Neuronal stem cell (in vitro differentiated cells): ENCODE results near the gene UBAC1.

Experiments
- DNase-seq: peaks from one replicate; pipeline ENCODE4 v3.0.0-alpha.2; 2013; ENCODE audit warnings: low spot score
- H2AFZ ChIP-seq: one replicate; pipeline ENCODE4 v1.6.1; 2013; ENCODE audit warnings: mild to moderate bottlenecking, low read length, inconsistent platforms
- H2AK5ac ChIP-seq: 2 replicates; pipeline ENCODE4 v1.6.1; 2013; ENCODE audit warnings: low read depth, mild to moderate bottlenecking, inconsistent platforms, low read length, moderate library complexity, mixed read lengths
- H2BK120ac ChIP-seq: 2 replicates; pipeline ENCODE4 v1.6.1; 2013; ENCODE audit warnings: low read depth, mild to moderate bottlenecking, inconsistent platforms, low read length, moderate library complexity, mixed read lengths
- H2BK12ac ChIP-seq: one replicate; pipeline ENCODE4 v1.6.1; 2013; ENCODE audit warnings: low read length, inconsistent platforms
- H2BK15ac ChIP-seq: 2 replicates; pipeline ENCODE4 v1.6.1; 2013; ENCODE audit warnings: mild to moderate bottlenecking, low read length, inconsistent platforms, mixed read lengths
- H2BK5ac ChIP-seq: one replicate; pipeline ENCODE4 v1.6.1; 2013; ENCODE audit warnings: inconsistent platforms, mild to moderate bottlenecking, low read length, moderate library complexity
- H3K14ac ChIP-seq: one replicate; pipeline ENCODE4 v1.6.1; 2013; ENCODE audit warnings: low read length, inconsistent platforms
- H3K18ac ChIP-seq: 2 replicates; pipeline ENCODE4 v1.6.1; 2013; ENCODE audit warnings: low read length, inconsistent platforms
- H3K23ac ChIP-seq: 2 replicates; pipeline ENCODE4 v1.6.1; 2013; ENCODE audit warnings: low read depth, mild to moderate bottlenecking, mixed read lengths, low read length, inconsistent platforms; ENCODE audit not compliant: poor library complexity
- H3K27ac ChIP-seq: replicated peaks from 3 replicates; pipeline ENCODE4 v1.5.1; 2013; ENCODE audit warnings: low read length, inconsistent platforms
- H3K27me3 ChIP-seq, 3 experiments: 2 replicates each; pipeline ENCODE4 v1.6.1; 2013; ENCODE audit warnings: low read length in 3 of 3, mild to moderate bottlenecking in 2 of 3, inconsistent platforms in 1 of 3, low read depth in 1 of 3, mixed read lengths in 1 of 3, moderate library complexity in 1 of 3; ENCODE audit not compliant: control insufficient read depth in 3 of 3, insufficient read depth in 3 of 3
- H3K36me3 ChIP-seq, 2 donors: replicated peaks in 1 of 2; 2 replicates each; pipeline ENCODE4 v1.6.1; 2013; ENCODE audit warnings: low read length in 2 of 2; ENCODE audit not compliant: control insufficient read depth in 2 of 2, insufficient read depth in 2 of 2
- H3K4ac ChIP-seq: 2 replicates; pipeline ENCODE4 v1.6.1; 2013; ENCODE audit warnings: inconsistent platforms, mild to moderate bottlenecking, low read length, moderate library complexity
- H3K4me1 ChIP-seq, 2 donors: 1 replicate in 1 of 2; 2 replicates in 1 of 2; pipeline ENCODE4 v1.6.1; 2013; ENCODE audit warnings: low read length in 2 of 2, low read depth in 1 of 2; ENCODE audit not compliant: control insufficient read depth in 2 of 2, insufficient read depth in 1 of 2
- H3K4me2 ChIP-seq: one replicate; pipeline ENCODE4 v1.6.1; 2013; ENCODE audit warnings: mild to moderate bottlenecking, low read length, inconsistent platforms; ENCODE audit not compliant: insufficient read depth, poor library complexity, severe bottlenecking
- H3K4me3 ChIP-seq, 2 donors: 2 replicates each; pipeline ENCODE4 v1.5.1; 2013; ENCODE audit warnings: low read length in 2 of 2, mild to moderate bottlenecking in 2 of 2, inconsistent platforms in 1 of 2, moderate library complexity in 1 of 2
- H3K79me1 ChIP-seq: one replicate; pipeline ENCODE4 v1.6.1; 2013; ENCODE audit warnings: low read depth, mild to moderate bottlenecking, inconsistent platforms, low read length, moderate library complexity
- H3K9ac ChIP-seq: one replicate; pipeline ENCODE4 v1.6.1; 2013; ENCODE audit warnings: mild to moderate bottlenecking, low read depth, low read length, inconsistent platforms; ENCODE audit not compliant: poor library complexity
- H3K9me3 ChIP-seq, 2 donors: replicated peaks in 1 of 2; 2 replicates each; pipeline versions ENCODE3 to v1.6.1; 2013; ENCODE audit warnings: low read length in 2 of 2, mild to moderate bottlenecking in 2 of 2, inconsistent platforms in 1 of 2, low read depth in 1 of 2, mixed read lengths in 1 of 2, moderate library complexity in 1 of 2; ENCODE audit not compliant: control insufficient read depth in 2 of 2, insufficient read depth in 1 of 2
- H4K8ac ChIP-seq: one replicate; pipeline ENCODE4 v1.6.1; 2013; ENCODE audit warnings: low read depth, mild to moderate bottlenecking, inconsistent platforms, low read length, moderate library complexity
- H4K91ac ChIP-seq: one replicate; pipeline ENCODE4 v1.6.1; 2013; ENCODE audit warnings: low read length, low read depth, mild to moderate bottlenecking, inconsistent platforms; ENCODE audit not compliant: poor library complexity
- WGBS, 2 donors: extraction: QIAGEN DNeasy Blood & Tissue Kit; methylation state at CpG; one replicate each; pipeline ENCODE4 v1.1.7; 2013; ENCODE audit warnings: missing lambda C conversion rate in 2 of 2, mixed read lengths in 1 of 2; ENCODE audit not compliant: insufficient read length in 2 of 2, insufficient replicate concordance in 1 of 2; ENCODE audit errors: extremely low coverage in 2 of 2; 5-methylcytosine and 5-hydroxymethylcytosine counted together

UBAC1 gene

DNA sequence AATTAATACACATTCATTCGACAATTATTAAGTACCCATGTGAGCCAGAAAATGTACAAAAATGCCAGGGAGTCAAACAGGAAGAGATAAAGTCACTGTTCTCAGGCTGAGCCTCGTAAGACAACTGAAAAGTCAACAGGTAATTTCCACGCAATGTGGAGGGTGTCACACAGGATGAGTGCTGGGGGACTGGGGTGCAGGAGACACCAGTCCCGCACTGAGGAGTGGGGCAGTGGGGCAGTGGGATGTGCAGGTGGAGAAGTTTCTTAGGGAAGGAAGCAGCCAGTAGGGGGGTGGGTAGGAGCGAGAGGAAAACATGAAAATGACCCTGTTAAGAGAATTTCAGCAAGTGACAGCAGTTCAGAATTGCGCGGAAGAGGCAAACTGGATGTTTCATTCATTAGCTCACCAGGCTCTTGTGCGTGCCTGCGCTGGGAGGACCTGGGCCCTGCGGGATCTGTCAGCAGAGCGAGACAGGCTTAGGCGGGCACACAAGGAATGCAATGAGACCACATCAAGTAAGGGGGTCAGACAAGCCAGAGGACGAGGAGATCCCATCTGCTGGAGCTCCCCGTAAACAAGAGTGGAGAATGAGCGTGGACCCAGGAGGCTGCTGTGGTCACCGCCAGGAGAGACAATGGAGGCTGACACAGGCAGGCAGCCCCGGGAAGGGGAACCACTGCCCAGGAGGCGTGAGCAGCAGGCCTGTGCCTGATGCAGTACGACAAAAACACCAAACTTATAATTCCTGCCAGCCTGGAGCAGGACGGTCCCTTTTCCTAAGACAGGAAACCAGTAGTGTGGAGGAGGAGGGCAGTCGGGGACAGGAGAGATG is 74.8 kb downstream of the UBAC1 start:
- peaks cover 10 to 46% of the 10 kb centered on the region in 2 donors for H3K4me1 ChIP-seq

DNA sequence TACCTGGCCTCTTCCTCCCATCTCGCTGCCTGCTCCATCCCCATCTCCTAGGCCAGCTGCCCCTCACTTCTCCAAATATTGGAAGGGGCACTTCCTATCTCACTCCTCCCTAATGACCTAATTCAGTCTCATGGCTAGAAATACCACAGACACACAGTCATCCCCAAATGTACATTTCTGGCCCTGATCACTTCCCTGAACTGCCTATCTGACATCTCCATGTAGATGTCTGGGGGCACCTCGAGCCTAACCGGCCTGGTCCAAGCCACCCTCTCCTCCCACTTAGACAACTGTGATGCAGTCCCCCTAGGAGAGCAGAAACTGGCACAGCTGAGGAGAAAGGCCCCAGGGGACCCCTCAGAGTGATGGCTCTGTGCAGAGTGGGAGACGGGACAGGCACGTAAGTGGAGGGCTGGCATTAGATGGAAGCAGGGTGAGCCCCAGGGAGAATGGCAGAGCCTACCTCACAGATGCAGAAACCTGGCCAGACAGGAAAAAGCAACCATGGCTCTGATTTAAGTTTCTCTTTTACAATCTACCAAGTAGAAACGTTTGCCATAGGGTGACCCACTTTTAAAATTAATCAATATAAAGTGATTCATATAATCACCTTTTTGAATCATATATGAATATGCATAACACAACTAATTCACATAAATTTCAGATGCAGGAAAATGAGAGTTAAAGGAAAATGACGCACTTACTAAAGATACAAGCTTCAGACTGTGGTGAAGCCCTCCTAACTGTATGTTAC is 75.9 kb downstream of the UBAC1 start:
- H3K27me3 ChIP-seq = no peaks in the 10 kb centered on the region
- H3K27ac ChIP-seq = no peak overlapping the region
- H3K9ac ChIP-seq = no peak overlapping the region
- no peaks in the 10 kb centered on the region for H3K9me3 ChIP-seq
- no CpG with 5 or more reads among the region's 7 CpGs for WGBS, 2 donors
- H3K4me2 ChIP-seq = no peak overlapping the region
- H2BK5ac ChIP-seq = no peak overlapping the region
- no peak overlapping the region for H3K18ac ChIP-seq
- H2BK12ac ChIP-seq = no peak overlapping the region
- H3K36me3 ChIP-seq = peaks cover 11 to 53% of the 10 kb centered on the region in 2 donors
- no peak overlapping the region for H2BK120ac ChIP-seq
- no peak overlapping the region for H4K8ac ChIP-seq
- no peak overlapping the region for H4K91ac ChIP-seq
- no peak overlapping the region for H2AFZ ChIP-seq
- no peak for DNase-seq
- H2BK15ac ChIP-seq = no peak overlapping the region
- H3K14ac ChIP-seq = peak overlapping the region; percentile 47
- peak overlapping the region; percentile 46 for H3K23ac ChIP-seq
- H2AK5ac ChIP-seq = no peak overlapping the region
- peaks cover 45% of the 10 kb centered on the region for H3K79me1 ChIP-seq
- no peak overlapping the region for H3K4ac ChIP-seq
- no peak overlapping the region for H3K4me3 ChIP-seq
- H3K4me1 ChIP-seq = peaks cover 10 to 38% of the 10 kb centered on the region in 2 donors

More for the DNA sequence above, 74.8 kb downstream of the UBAC1 start:
- Histone ChIP-seq H2BK15ac (no peak overlapping the region), H3K36me3 (peaks cover 10 to 45% of the 10 kb centered on the region in 2 donors), H3K79me1 (peaks cover 48% of the 10 kb centered on the region), H3K27me3 (no peaks in the 10 kb centered on the region), H3K4me2 (no peak overlapping the region), H4K91ac (no peak overlapping the region), H2BK12ac (no peak overlapping the region), H2AK5ac (no peak overlapping the region), H3K9ac (peak overlapping the region; percentile 38), H4K8ac (no peak overlapping the region), H3K4ac (no peak overlapping the region), H3K18ac (no peak overlapping the region), H3K23ac (peak overlapping the region; percentile 16), H3K9me3 (no peaks in the 10 kb centered on the region), H2BK5ac (peak overlapping the region; percentile 10), H3K14ac (no peak overlapping the region), H3K27ac (no peak overlapping the region), H2BK120ac (no peak overlapping the region), H2AFZ (no peak overlapping the region), H3K4me3 (no peak overlapping the region)
- DNase-seq = no peak
- WGBS, 2 donors = no CpG with 5 or more reads among the region's 21 CpGs

DNA sequence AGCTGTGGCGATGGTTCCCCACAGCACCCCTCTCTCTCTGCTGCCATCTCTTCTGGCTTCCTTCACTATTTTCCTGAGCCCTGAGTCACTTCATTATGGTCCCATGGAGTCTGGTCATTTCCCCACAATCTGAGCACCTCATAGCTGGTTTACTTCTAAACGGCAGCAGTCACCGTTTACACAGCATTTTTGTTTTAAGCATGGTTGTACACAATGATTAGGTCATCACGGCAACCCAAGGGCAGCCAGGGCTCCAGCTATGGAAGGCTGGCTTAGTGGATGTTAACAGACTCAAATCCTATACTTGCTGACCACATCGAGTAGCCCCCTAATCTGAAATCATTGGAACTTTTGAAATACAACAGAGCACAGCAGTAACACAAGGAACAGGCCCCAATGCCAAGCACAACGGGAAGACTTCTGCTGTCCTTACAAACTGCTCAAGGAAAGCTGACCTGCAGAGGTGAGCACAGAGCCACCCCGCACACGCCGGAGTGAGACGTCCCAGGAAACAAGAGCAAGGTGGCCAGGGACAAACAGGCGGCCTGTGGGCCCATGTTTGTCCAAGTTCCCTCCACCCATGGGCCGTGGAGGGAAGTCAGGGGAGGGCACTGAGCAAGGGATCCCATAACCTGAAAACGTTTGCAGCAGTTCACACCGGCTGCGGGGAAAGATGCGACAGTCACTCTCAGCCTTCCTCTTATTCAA is 76.7 kb downstream of the UBAC1 start:
- no peak overlapping the region for H4K91ac ChIP-seq
- peak overlapping the region; percentile 46 for H3K23ac ChIP-seq
- no peak overlapping the region for H2BK5ac ChIP-seq
- WGBS, 2 donors = no CpG with 5 or more reads among the region's 16 CpGs
- H3K4me3 ChIP-seq = no peak overlapping the region
- no peak overlapping the region for H3K4me2 ChIP-seq
- H3K36me3 ChIP-seq = peaks cover 11 to 60% of the 10 kb centered on the region in 2 donors
- H2BK12ac ChIP-seq = no peak overlapping the region
- no peak overlapping the region for H3K9ac ChIP-seq
- no peak overlapping the region for H4K8ac ChIP-seq
- no peak overlapping the region for H3K27ac ChIP-seq
- no peak overlapping the region for H2AFZ ChIP-seq
- H3K27me3 ChIP-seq = no peaks in the 10 kb centered on the region
- H3K79me1 ChIP-seq = peaks cover 41% of the 10 kb centered on the region
- no peaks in the 10 kb centered on the region for H3K9me3 ChIP-seq
- H2AK5ac ChIP-seq = no peak overlapping the region
- DNase-seq = no peak
- no peak overlapping the region for H2BK15ac ChIP-seq
- no peak overlapping the region for H3K14ac ChIP-seq
- no peak overlapping the region for H3K18ac ChIP-seq
- no peak overlapping the region for H2BK120ac ChIP-seq
- H3K4me1 ChIP-seq = peaks cover 5 to 31% of the 10 kb centered on the region in 2 donors
- H3K4ac ChIP-seq = no peak overlapping the region
